HepG2 (cell line): ENCODE data around the gene SLC16A11. TPM values are rescaled to one million over a fixed set of nuclear protein-coding genes. Genes with fewer than 3 reads are reported as not detected.

Experiments
- BCLAF1 ChIP-seq: fragments of 450-650 bp; IDR thresholded peaks from 2 replicates; pipeline ENCODE4 v1.6.1; 2017; ENCODE audit warnings: mild to moderate bottlenecking
- HDAC1 ChIP-seq: sonication (generic); formaldehyde crosslinking; IDR thresholded peaks from 2 replicates; pipeline ENCODE4 v1.5.1; 2020; ENCODE audit warnings: mild to moderate bottlenecking, missing genetic modification reagents
- HOXD1 ChIP-seq: sonication (generic); formaldehyde crosslinking; IDR thresholded peaks from 2 replicates; pipeline ENCODE4 v1.5.0; 2020; ENCODE audit warnings: missing genetic modification reagents
- KLF11 ChIP-seq: IDR thresholded peaks from 2 replicates; pipeline ENCODE4 v1.6.1; 2016; ENCODE audit warnings: missing compliant biosample characterization
- MTF2 ChIP-seq: sonication (generic); formaldehyde crosslinking; IDR thresholded peaks from 2 replicates; pipeline ENCODE4 v1.5.0; 2020; ENCODE audit warnings: missing genetic modification reagents, borderline replicate concordance
- PAWR ChIP-seq: sonication (generic); formaldehyde crosslinking; IDR thresholded peaks from 2 replicates; pipeline ENCODE4 v1.4.0; 2020; ENCODE audit warnings: missing genetic modification reagents, mild to moderate bottlenecking, borderline replicate concordance
- PRMT3 ChIP-seq: sonication (generic); formaldehyde crosslinking; IDR thresholded peaks from 2 replicates; pipeline ENCODE4 v1.8.1; 2022; ENCODE audit warnings: low read depth, mild to moderate bottlenecking, moderate library complexity, missing genetic modification reagents, borderline replicate concordance
- RELA ChIP-seq: sonication (generic); formaldehyde crosslinking; IDR thresholded peaks from 2 replicates; pipeline ENCODE4 v1.4.0; 2020; ENCODE audit warnings: missing genetic modification reagents
- RFXAP ChIP-seq: sonication (generic); formaldehyde crosslinking; IDR thresholded peaks from 2 replicates; pipeline ENCODE4 v1.4.0; 2020; ENCODE audit warnings: missing genetic modification reagents, borderline replicate concordance
- SMARCC2 ChIP-seq: fragments of 450-650 bp; IDR thresholded peaks from 2 replicates; pipeline ENCODE4 v1.6.1; 2017; ENCODE audit warnings: antibody characterized with exemption, mild to moderate bottlenecking
- STAG1 ChIP-seq: sonication (generic); formaldehyde crosslinking; IDR thresholded peaks from 2 replicates; pipeline ENCODE4 v1.4.0; 2020; ENCODE audit warnings: missing genetic modification reagents
- TRAFD1 ChIP-seq: sonication (generic); formaldehyde crosslinking; IDR thresholded peaks from 2 replicates; pipeline ENCODE4 v1.5.1; 2020; ENCODE audit warnings: missing genetic modification reagents, mild to moderate bottlenecking, borderline replicate concordance
- ZNF280D ChIP-seq: sonication (generic); formaldehyde crosslinking; IDR thresholded peaks from 2 replicates; pipeline ENCODE4 v1.5.1; 2020; ENCODE audit warnings: mild to moderate bottlenecking, missing genetic modification reagents
- ZNF614 ChIP-seq: IDR thresholded peaks from 2 replicates; pipeline ENCODE4 v1.6.1; 2018; ENCODE audit warnings: missing biosample characterization, missing genetic modification reagents, inconsistent platforms, borderline replicate concordance
- ZNF678 ChIP-seq: sonication (generic); formaldehyde crosslinking; IDR thresholded peaks from 2 replicates; pipeline ENCODE4 v1.4.0; 2020; ENCODE audit warnings: mild to moderate bottlenecking, missing genetic modification reagents
- polyA plus RNA-seq, 8 experiments: library from polyadenylated mRNA; depleted of rRNA in 3 of 8; stranded (reverse) in 7 of 8; unstranded in 1 of 8; fragments of >200 nt; fragmentation: Illumina TruSeq in 4 of 8; extraction: Trizol in 4 of 8; gene quantifications; 2 replicates each; pipeline versions ENCODE4 v1.2.1 to v1.2.3, GENCODE V29; 2011 to 2016; ENCODE audit warnings: low read depth in 4 of 8, missing spikeins in 1 of 8, mixed read lengths in 1 of 8; ENCODE audit not compliant: insufficient read depth in 1 of 8
- total RNA-seq, 5 experiments: library from RNA; depleted of rRNA; stranded (reverse); fragments of >200 nt; fragmentation: Illumina TruSeq; extraction: Trizol; gene quantifications; 2 replicates each; pipeline ENCODE4 v1.2.3, GENCODE V29; 2016; ENCODE audit warnings: low read depth in 1 of 5
- TF ChIP-seq, protein P1 (sequence below): sonication (generic); IDR thresholded peaks from 2 replicates; pipeline ENCODE4 v1.6.1; 2016; ENCODE audit warnings: low read depth, borderline replicate concordance
- TF ChIP-seq, protein P2 (sequence below): IDR thresholded peaks from 2 replicates; pipeline ENCODE4 v1.6.1; 2012; ENCODE audit warnings: low read depth, low read length, improper control_type of control experiment

Gene SLC16A11
- total and polyA plus RNA-seq, 2 of the 13 experiments (the other 11 are each of a cell fraction or from before 2014, with no cell fraction given): not detected

DNA sequence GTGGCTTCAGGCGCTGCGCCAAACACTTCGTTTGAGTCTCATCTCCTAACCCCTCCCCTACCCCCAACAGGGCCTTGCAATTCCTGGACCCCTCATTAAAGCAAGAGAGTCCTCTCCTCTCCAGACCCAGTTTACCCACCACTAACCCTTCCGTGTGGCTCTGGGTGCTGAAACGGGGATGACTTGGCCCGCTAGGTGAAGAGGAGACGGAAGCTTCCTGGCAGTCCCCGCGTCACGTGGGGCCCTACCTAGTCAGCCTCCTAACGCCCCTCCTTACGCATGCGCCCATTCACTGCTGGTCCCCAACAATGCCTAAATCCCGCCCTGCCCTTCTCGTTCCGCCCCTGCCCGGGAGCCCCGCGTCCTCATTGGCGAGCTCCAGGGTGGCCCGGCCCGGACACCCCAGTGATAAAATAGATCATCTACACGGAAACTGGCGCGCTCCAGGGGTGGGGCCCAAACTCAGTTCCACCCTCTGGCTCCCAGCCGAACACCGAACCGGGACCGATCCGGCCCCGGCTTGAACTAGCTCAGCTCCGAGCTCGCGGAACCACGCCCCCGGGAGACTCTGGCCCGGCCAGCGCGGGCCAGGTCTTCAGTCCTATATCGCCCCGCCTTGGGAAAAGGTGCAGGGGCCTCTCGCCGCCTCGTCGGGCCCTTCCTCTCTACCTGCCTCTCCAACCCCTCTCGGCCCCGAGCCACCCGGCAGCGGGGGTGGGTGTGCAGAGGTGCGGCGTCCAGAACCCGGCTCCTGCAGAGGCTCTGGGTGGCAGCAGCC, 8.1 kb downstream of the SLC16A11 start, which contains the start of gene SLC16A13 (continued):
- no peak for TF ChIP-seq MTF2 (CRISPR knock-in tag)
- 0 out of 2 replicates have a peak, but pooled peaks have one; percentile 21 for TF ChIP-seq ZNF280D (CRISPR knock-in tag)
- TF ChIP-seq PAWR (CRISPR knock-in tag): no peak
- TF ChIP-seq ZNF614 (CRISPR knock-in tag): no peak; the same call in 1 of the 2 replicates
- TF ChIP-seq RELA (CRISPR knock-in tag): 0 out of 2 replicates have a peak, but pooled peaks have one; percentile 23
- TF ChIP-seq RFXAP (CRISPR knock-in tag): peak; percentile 84; the same call in 1 of the 2 replicates
- TF ChIP-seq KLF11 (CRISPR knock-in tag): no peak
- no peak for TF ChIP-seq TRAFD1 (CRISPR knock-in tag)
- no peak for TF ChIP-seq STAG1 (CRISPR knock-in tag)
- TF ChIP-seq SMARCC2: no peak
- TF ChIP-seq HOXD1 (CRISPR knock-in tag): no peak
- TF ChIP-seq, protein P1, sequence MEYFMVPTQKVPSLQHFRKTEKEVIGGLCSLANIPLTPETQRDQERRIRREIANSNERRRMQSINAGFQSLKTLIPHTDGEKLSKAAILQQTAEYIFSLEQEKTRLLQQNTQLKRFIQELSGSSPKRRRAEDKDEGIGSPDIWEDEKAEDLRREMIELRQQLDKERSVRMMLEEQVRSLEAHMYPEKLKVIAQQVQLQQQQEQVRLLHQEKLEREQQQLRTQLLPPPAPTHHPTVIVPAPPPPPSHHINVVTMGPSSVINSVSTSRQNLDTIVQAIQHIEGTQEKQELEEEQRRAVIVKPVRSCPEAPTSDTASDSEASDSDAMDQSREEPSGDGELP: no peak
- TF ChIP-seq HDAC1: peak; percentile 3
- TF ChIP-seq ZNF678: no peak
- TF ChIP-seq, protein P2, sequence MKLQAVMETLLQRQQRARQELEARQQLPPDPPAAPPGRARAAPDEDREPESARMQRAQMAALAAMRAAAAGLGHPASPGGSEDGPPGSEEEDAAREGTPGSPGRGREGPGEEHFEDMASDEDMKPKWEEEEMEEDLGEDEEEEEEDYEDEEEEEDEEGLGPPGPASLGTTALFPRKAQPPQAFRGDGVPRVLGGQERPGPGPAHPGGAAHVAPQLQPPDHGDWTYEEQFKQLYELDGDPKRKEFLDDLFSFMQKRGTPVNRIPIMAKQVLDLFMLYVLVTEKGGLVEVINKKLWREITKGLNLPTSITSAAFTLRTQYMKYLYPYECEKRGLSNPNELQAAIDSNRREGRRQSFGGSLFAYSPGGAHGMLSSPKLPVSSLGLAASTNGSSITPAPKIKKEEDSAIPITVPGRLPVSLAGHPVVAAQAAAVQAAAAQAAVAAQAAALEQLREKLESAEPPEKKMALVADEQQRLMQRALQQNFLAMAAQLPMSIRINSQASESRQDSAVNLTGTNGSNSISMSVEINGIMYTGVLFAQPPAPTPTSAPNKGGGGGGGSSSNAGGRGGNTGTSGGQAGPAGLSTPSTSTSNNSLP: no peak
- no peak for TF ChIP-seq BCLAF1
- TF ChIP-seq PRMT3 (CRISPR knock-in tag): no peak
